K562 (cell line): ENCODE results near the gene RSBN1L. TPM values are rescaled to one million over a fixed set of nuclear protein-coding genes. Genes with fewer than 3 reads are reported as not detected.
A peak's percentile ranks its signal among the peaks of the same experiment; 100 is the strongest.

Source experiments
- C11orf30 ChIP-seq: fragments of 450-650 bp; IDR thresholded peaks from 2 replicates; pipeline ENCODE4 v1.6.1; 2016; ENCODE audit warnings: low read depth, mild to moderate bottlenecking
- CHD4 ChIP-seq: fragments of 200-600 bp; sonication (generic); IDR thresholded peaks from 3 replicates; pipeline ENCODE4 v1.6.1; 2012; ENCODE audit warnings: low read depth, mild to moderate bottlenecking, mixed read lengths, low read length, inconsistent platforms; ENCODE audit not compliant: insufficient read depth, insufficient replicate concordance, poor library complexity, severe bottlenecking
- E2F3 ChIP-seq: fragments of 250-450 bp; sonication (Bioruptor Pico); IDR thresholded peaks from 2 replicates; pipeline ENCODE4 v1.4.0; 2020; ENCODE audit warnings: mild to moderate bottlenecking
- LEF1 ChIP-seq: fragments of 450-650 bp; IDR thresholded peaks from 2 replicates; pipeline ENCODE4 v1.6.1; 2016; ENCODE audit warnings: mild to moderate bottlenecking
- MTA2 ChIP-seq: fragments of 450-650 bp; IDR thresholded peaks from 2 replicates; pipeline ENCODE4 v1.6.1; 2016; ENCODE audit warnings: low read depth
- MTF1 ChIP-seq: fragments of 250-450 bp; sonication (Bioruptor Pico); IDR thresholded peaks from 2 replicates; pipeline ENCODE4 v1.9.0; 2021; ENCODE audit warnings: moderate library complexity, mild to moderate bottlenecking, inconsistent platforms, borderline replicate concordance
- NUFIP1 ChIP-seq: fragments of 450-650 bp; IDR thresholded peaks from 2 replicates; pipeline ENCODE4 v1.6.1; 2018; ENCODE audit not compliant: partially characterized antibody
- RBM22 ChIP-seq: fragments of 200-400 bp; formaldehyde crosslinking; IDR thresholded peaks from 2 replicates; pipeline ENCODE4 v1.6.1; 2018; ENCODE audit warnings: low read length, low read depth; ENCODE audit not compliant: poor library complexity, severe bottlenecking
- RFX7 ChIP-seq: fragments of 250-450 bp; sonication (Bioruptor Pico); IDR thresholded peaks from 2 replicates; pipeline ENCODE4 v1.5.1; 2021; ENCODE audit warnings: mild to moderate bottlenecking
- SMARCA5 ChIP-seq: fragments of 450-650 bp; IDR thresholded peaks from 2 replicates; pipeline ENCODE4 v1.6.1; 2016
- SMC3 ChIP-seq: conservative IDR thresholded peaks from 2 replicates; pipeline ENCODE4 v1.6.1; 2011; ENCODE audit warnings: low read depth, low read length, improper control_type of control experiment; ENCODE audit not compliant: insufficient read depth
- SPI1 ChIP-seq: IDR thresholded peaks from 2 replicates; pipeline ENCODE4 v1.6.1; 2011; ENCODE audit warnings: low read depth, low read length, control low read depth, borderline replicate concordance
- STAT5B ChIP-seq: fragments of 250-450 bp; sonication (Bioruptor Pico); IDR thresholded peaks from 2 replicates; pipeline ENCODE4 v1.8.0; 2021; ENCODE audit warnings: mild to moderate bottlenecking, inconsistent platforms
- TAF7 ChIP-seq: fragments of 450-650 bp; IDR thresholded peaks from 2 replicates; pipeline ENCODE4 v1.6.1; 2016; ENCODE audit warnings: missing genetic modification characterization, missing compliant biosample characterization
- TAL1 ChIP-seq: fragments of 450-650 bp; IDR thresholded peaks from 2 replicates; pipeline ENCODE4 v1.6.1; 2016; ENCODE audit warnings: mild to moderate bottlenecking
- ZFPM2 ChIP-seq: fragments of 250-450 bp; sonication (Bioruptor Pico); IDR thresholded peaks from 2 replicates; pipeline ENCODE4 v1.5.1; 2022; ENCODE audit warnings: mild to moderate bottlenecking
- ZNF699 ChIP-seq: fragments of 250-450 bp; sonication (Bioruptor Pico); IDR thresholded peaks from 2 replicates; pipeline ENCODE4 v1.8.0; 2021; ENCODE audit warnings: mild to moderate bottlenecking, moderate library complexity; ENCODE audit not compliant: insufficient replicate concordance
- polyA plus RNA-seq, 8 experiments: library from polyadenylated mRNA; depleted of rRNA in 4 of 8; stranded (reverse) in 5 of 8; unstranded in 3 of 8; fragments of >200 nt; fragmentation: Nextera tagmentation in 2 of 8; fragmentation: Illumina TruSeq in 1 of 8; extraction: Ambion mirVana in 2 of 8; extraction: Trizol in 1 of 8; gene quantifications; 2 replicates each; pipeline versions ENCODE4 v1.2.1 to v1.2.3, GENCODE V29; 2011 to 2014; ENCODE audit warnings: inconsistent platforms in 1 of 8, missing spikeins in 1 of 8
- total RNA-seq, 7 experiments: library from RNA; depleted of rRNA in 6 of 7; stranded (reverse); fragments of >200 nt in 6 of 7; fragmentation: Illumina TruSeq in 2 of 7; extraction: Trizol in 2 of 7; gene quantifications; 2 replicates each; pipeline versions ENCODE4 v1.2.1 to v1.2.3, GENCODE V29; 2011 to 2021; ENCODE audit warnings: low replicate concordance in 1 of 7
- TF ChIP-seq, protein P1 (sequence below), 3 experiments: IDR thresholded peaks in 2 of 3; conservative IDR thresholded peaks in 1 of 3; 2 replicates each; pipeline ENCODE4 v1.5.1; 2011 to 2012; ENCODE audit warnings: low read length in 3 of 3, mild to moderate bottlenecking in 3 of 3, control low read depth in 2 of 3, improper control_type of control experiment in 1 of 3, inconsistent platforms in 1 of 3, low read depth in 1 of 3, mixed read lengths in 1 of 3, moderate library complexity in 1 of 3; ENCODE audit not compliant: insufficient read depth in 2 of 3
- TF ChIP-seq, protein P2 (sequence below): fragments of 250-450 bp; sonication (Bioruptor Pico); IDR thresholded peaks from 2 replicates; pipeline ENCODE4 v1.8.0; 2022; ENCODE audit warnings: inconsistent platforms, mild to moderate bottlenecking, moderate library complexity, borderline replicate concordance
- TF ChIP-seq, protein P3 (sequence below): fragments of 200-800 bp; sonication (Bioruptor generic); IDR thresholded peaks from 2 replicates; pipeline ENCODE4 v1.6.1; 2017; ENCODE audit warnings: missing genetic modification characterization, missing compliant biosample characterization
- TF ChIP-seq, protein P4 (sequence below): fragments of 450-650 bp; IDR thresholded peaks from 2 replicates; pipeline ENCODE4 v1.6.1; 2017; ENCODE audit warnings: antibody characterized with exemption

The RSBN1L gene
- total and polyA plus RNA-seq, 9 of the 15 experiments (the other 6 are each of a cell fraction or from before 2014, with no cell fraction given): 6.2 to 35.2 (median 20.1) TPM

DNA sequence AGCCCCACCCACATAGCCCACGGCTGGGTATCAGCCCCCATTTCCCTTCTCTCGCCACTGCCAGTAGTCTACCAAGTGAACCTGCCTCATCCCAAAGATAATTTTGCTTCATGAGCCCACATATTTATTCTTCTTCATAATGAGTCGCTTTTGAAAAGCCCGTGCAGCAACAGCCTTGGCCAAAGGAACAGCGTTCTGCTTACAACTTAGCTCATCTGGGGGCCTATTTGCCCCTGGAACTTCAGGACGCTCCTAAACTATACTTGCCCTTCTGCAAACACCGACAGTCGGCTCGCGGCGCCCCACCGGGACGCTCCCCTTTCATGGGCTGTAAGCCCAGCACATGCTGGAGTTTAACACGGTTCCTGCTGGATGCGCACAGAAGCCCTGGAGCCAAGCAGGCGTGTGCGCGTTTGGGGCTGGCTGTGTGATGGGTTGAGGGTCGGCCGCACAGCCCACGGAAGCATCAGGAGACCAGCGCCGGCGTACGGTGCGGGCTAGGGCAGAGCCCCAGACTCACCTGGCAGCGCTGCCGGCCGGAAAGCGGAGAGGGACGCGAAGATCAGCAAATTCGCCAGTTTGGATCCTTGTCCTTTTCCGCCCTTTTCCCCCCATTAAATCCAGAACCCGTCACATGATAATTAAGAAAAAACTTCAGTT lies 101.6 kb downstream of the RSBN1L start (continued):
- TF ChIP-seq, protein P1, sequence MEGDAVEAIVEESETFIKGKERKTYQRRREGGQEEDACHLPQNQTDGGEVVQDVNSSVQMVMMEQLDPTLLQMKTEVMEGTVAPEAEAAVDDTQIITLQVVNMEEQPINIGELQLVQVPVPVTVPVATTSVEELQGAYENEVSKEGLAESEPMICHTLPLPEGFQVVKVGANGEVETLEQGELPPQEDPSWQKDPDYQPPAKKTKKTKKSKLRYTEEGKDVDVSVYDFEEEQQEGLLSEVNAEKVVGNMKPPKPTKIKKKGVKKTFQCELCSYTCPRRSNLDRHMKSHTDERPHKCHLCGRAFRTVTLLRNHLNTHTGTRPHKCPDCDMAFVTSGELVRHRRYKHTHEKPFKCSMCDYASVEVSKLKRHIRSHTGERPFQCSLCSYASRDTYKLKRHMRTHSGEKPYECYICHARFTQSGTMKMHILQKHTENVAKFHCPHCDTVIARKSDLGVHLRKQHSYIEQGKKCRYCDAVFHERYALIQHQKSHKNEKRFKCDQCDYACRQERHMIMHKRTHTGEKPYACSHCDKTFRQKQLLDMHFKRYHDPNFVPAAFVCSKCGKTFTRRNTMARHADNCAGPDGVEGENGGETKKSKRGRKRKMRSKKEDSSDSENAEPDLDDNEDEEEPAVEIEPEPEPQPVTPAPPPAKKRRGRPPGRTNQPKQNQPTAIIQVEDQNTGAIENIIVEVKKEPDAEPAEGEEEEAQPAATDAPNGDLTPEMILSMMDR (IDR thresholded peaks at IDR 0.05 in 2 of 3, conservative IDR thresholded peaks at IDR 0.05 in 1 of 3; ENCODE audit: insufficient read depth in 2 of 3, low read depth in 1 of 3, low read length in 3 of 3): no peak; a peak in 1 of 6 replicates
- TF ChIP-seq NUFIP1 (no peak), ZNF699 (CRISPR knock-in tag) (no peak), TAL1 (no peak; the same call in 1 of the 2 replicates), SMC3 (no peak), RFX7 (CRISPR knock-in tag) (no peak), SPI1 (0 out of 2 replicates have a peak, but pooled peaks have one; percentile 0), RBM22 (peak; percentile 73), STAT5B (CRISPR knock-in tag) (no peak), E2F3 (CRISPR knock-in tag) (0 out of 2 replicates have a peak, but pooled peaks have one; percentile 27), MTF1 (CRISPR knock-in tag) (no peak), MTA2 (no peak), ZFPM2 (no peak), TAF7 (tag) (no peak), LEF1 (0 out of 2 replicates have a peak, but pooled peaks have one; percentile 22), C11orf30 (peak; percentile 45), CHD4 (no peak), SMARCA5 (peak; percentile 41; the same call in 1 of the 2 replicates)
- TF ChIP-seq, protein P2, sequence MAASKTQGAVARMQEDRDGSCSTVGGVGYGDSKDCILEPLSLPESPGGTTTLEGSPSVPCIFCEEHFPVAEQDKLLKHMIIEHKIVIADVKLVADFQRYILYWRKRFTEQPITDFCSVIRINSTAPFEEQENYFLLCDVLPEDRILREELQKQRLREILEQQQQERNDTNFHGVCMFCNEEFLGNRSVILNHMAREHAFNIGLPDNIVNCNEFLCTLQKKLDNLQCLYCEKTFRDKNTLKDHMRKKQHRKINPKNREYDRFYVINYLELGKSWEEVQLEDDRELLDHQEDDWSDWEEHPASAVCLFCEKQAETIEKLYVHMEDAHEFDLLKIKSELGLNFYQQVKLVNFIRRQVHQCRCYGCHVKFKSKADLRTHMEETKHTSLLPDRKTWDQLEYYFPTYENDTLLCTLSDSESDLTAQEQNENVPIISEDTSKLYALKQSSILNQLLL: no peak
- TF ChIP-seq, protein P3, sequence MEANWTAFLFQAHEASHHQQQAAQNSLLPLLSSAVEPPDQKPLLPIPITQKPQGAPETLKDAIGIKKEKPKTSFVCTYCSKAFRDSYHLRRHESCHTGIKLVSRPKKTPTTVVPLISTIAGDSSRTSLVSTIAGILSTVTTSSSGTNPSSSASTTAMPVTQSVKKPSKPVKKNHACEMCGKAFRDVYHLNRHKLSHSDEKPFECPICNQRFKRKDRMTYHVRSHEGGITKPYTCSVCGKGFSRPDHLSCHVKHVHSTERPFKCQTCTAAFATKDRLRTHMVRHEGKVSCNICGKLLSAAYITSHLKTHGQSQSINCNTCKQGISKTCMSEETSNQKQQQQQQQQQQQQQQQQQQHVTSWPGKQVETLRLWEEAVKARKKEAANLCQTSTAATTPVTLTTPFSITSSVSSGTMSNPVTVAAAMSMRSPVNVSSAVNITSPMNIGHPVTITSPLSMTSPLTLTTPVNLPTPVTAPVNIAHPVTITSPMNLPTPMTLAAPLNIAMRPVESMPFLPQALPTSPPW: no peak; the same call in 1 of the 2 replicates
- TF ChIP-seq, protein P4, sequence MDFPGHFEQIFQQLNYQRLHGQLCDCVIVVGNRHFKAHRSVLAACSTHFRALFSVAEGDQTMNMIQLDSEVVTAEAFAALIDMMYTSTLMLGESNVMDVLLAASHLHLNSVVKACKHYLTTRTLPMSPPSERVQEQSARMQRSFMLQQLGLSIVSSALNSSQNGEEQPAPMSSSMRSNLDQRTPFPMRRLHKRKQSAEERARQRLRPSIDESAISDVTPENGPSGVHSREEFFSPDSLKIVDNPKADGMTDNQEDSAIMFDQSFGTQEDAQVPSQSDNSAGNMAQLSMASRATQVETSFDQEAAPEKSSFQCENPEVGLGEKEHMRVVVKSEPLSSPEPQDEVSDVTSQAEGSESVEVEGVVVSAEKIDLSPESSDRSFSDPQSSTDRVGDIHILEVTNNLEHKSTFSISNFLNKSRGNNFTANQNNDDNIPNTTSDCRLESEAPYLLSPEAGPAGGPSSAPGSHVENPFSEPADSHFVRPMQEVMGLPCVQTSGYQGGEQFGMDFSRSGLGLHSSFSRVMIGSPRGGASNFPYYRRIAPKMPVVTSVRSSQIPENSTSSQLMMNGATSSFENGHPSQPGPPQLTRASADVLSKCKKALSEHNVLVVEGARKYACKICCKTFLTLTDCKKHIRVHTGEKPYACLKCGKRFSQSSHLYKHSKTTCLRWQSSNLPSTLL: no peak
